SK-N-SH treated with all-trans-retinoic acid at 6 μM for 48 hours (cell line): ENCODE data around the gene PTPRD.

Experiments
- ATAC-seq: fragments of 200-7000 bp; cut with Tn5 transposase; 3 replicates; pipeline ENCODE4 v1.9.1; 2020; ENCODE audit warnings: mild to moderate bottlenecking, moderate library complexity
- ARNTL ChIP-seq: fragments of 450-650 bp; formaldehyde crosslinking; IDR thresholded peaks from 2 replicates; pipeline ENCODE4 v1.5.0; 2020; ENCODE audit warnings: low read depth, mild to moderate bottlenecking, moderate library complexity, borderline replicate concordance
- BACH2 ChIP-seq: fragments of 250-450 bp; sonication (Bioruptor Pico); IDR thresholded peaks from 2 replicates; pipeline ENCODE4 v1.9.0; 2021; ENCODE audit warnings: mild to moderate bottlenecking, borderline replicate concordance
- CSDC2 ChIP-seq: fragments of 250-450 bp; sonication (Bioruptor Pico); IDR thresholded peaks from 2 replicates; pipeline ENCODE4 v1.5.0; 2020; ENCODE audit warnings: mild to moderate bottlenecking, moderate library complexity
- GLIS3 ChIP-seq: fragments of 250-450 bp; sonication (Bioruptor Pico); IDR thresholded peaks from 2 replicates; pipeline ENCODE4 v1.5.0; 2020; ENCODE audit warnings: mild to moderate bottlenecking, moderate library complexity
- OSR1 ChIP-seq: fragments of 250-450 bp; sonication (Bioruptor Pico); IDR thresholded peaks from 2 replicates; pipeline ENCODE4 v1.8.0; 2022; ENCODE audit warnings: moderate library complexity, mild to moderate bottlenecking, inconsistent platforms
- PPARA ChIP-seq: fragments of 250-450 bp; sonication (Bioruptor Pico); IDR thresholded peaks from 2 replicates; pipeline ENCODE4 v1.5.0; 2020; ENCODE audit warnings: mild to moderate bottlenecking, borderline replicate concordance
- SNAI2 ChIP-seq: fragments of 250-450 bp; sonication (Bioruptor Pico); IDR thresholded peaks from 2 replicates; pipeline ENCODE4 v1.5.0; 2020; ENCODE audit warnings: mild to moderate bottlenecking, moderate library complexity
- TCF4 ChIP-seq: fragments of 250-450 bp; sonication (Bioruptor Pico); IDR thresholded peaks from 2 replicates; pipeline ENCODE4 v1.8.0; 2021; ENCODE audit warnings: mild to moderate bottlenecking, moderate library complexity, borderline replicate concordance
- TOX ChIP-seq: fragments of 250-450 bp; sonication (Bioruptor Pico); IDR thresholded peaks from 2 replicates; pipeline ENCODE4 v1.8.0; 2021; ENCODE audit warnings: mild to moderate bottlenecking, moderate library complexity, borderline replicate concordance
- ZC3H10 ChIP-seq: fragments of 250-450 bp; sonication (Bioruptor Pico); IDR thresholded peaks from 2 replicates; pipeline ENCODE4 v1.5.1; 2021; ENCODE audit warnings: mild to moderate bottlenecking, moderate library complexity
- ZFP3 ChIP-seq: fragments of 250-450 bp; sonication (Bioruptor Pico); IDR thresholded peaks from 2 replicates; pipeline ENCODE4 v1.5.0; 2020; ENCODE audit warnings: mild to moderate bottlenecking, moderate library complexity
- ZFP30 ChIP-seq: fragments of 450-650 bp; formaldehyde crosslinking; IDR thresholded peaks from 2 replicates; pipeline ENCODE4 v1.5.0; 2022; ENCODE audit warnings: mild to moderate bottlenecking, moderate library complexity
- ZNF565 ChIP-seq: fragments of 450-650 bp; formaldehyde crosslinking; conservative IDR thresholded peaks from 2 replicates; pipeline ENCODE4 v1.5.0; 2020; ENCODE audit warnings: low read depth, mild to moderate bottlenecking, moderate library complexity
- ZNF70 ChIP-seq: fragments of 450-650 bp; formaldehyde crosslinking; IDR thresholded peaks from 2 replicates; pipeline ENCODE4 v1.5.0; 2020; ENCODE audit warnings: mild to moderate bottlenecking, moderate library complexity
- ZNF8 ChIP-seq: fragments of 450-650 bp; formaldehyde crosslinking; IDR thresholded peaks from 2 replicates; pipeline ENCODE4 v1.5.0; 2020; ENCODE audit warnings: mild to moderate bottlenecking, moderate library complexity
- TF ChIP-seq, protein P1 (sequence below): fragments of 250-450 bp; sonication (Bioruptor Pico); IDR thresholded peaks from 2 replicates; pipeline ENCODE4 v1.8.0; 2020; ENCODE audit warnings: mild to moderate bottlenecking, moderate library complexity, borderline replicate concordance
- TF ChIP-seq, protein P2 (sequence below): fragments of 250-450 bp; sonication (Bioruptor Pico); IDR thresholded peaks from 2 replicates; pipeline ENCODE4 v1.5.1; 2020; ENCODE audit warnings: low read depth, mild to moderate bottlenecking, moderate library complexity
- TF ChIP-seq, protein P3 (sequence below): fragments of 250-450 bp; sonication (Bioruptor Pico); IDR thresholded peaks from 2 replicates; pipeline ENCODE4 v1.8.0; 2021; ENCODE audit warnings: low read depth, mild to moderate bottlenecking, moderate library complexity, borderline replicate concordance
- TF ChIP-seq, protein P4 (sequence below): fragments of 250-450 bp; sonication (Bioruptor Pico); IDR thresholded peaks from 2 replicates; pipeline ENCODE4 v1.5.1; 2021; ENCODE audit warnings: mild to moderate bottlenecking, moderate library complexity
- TF ChIP-seq, protein P5 (sequence below): fragments of 250-450 bp; sonication (Bioruptor Pico); IDR thresholded peaks from 2 replicates; pipeline ENCODE4 v1.5.0; 2020; ENCODE audit warnings: mild to moderate bottlenecking, moderate library complexity

The PTPRD gene

DNA sequence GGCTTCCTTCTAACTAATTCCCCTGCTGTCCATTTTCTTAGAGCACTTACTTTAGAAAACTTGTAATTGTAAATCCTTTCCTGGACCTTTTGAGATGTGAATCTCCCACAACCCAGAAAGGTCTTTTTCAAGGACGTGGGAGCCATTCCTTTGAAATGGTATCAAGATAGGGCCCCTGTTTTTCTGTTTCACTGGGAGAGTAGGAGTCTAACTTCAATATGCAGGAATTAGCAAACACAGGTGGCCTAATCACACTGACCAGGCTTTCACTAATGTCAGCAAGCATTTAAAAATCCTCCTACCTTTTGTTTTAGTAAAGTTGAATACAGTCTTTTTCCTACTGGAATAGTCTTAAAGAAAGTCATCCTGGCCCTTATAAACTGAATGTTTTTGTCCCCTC is 558.3 kb downstream of the PTPRD start (continued):
- TF ChIP-seq, protein P1, sequence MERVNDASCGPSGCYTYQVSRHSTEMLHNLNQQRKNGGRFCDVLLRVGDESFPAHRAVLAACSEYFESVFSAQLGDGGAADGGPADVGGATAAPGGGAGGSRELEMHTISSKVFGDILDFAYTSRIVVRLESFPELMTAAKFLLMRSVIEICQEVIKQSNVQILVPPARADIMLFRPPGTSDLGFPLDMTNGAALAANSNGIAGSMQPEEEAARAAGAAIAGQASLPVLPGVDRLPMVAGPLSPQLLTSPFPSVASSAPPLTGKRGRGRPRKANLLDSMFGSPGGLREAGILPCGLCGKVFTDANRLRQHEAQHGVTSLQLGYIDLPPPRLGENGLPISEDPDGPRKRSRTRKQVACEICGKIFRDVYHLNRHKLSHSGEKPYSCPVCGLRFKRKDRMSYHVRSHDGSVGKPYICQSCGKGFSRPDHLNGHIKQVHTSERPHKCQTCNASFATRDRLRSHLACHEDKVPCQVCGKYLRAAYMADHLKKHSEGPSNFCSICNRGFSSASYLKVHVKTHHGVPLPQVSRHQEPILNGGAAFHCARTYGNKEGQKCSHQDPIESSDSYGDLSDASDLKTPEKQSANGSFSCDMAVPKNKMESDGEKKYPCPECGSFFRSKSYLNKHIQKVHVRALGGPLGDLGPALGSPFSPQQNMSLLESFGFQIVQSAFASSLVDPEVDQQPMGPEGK, result no peak
- TF ChIP-seq BACH2 (CRISPR knock-in tag) (no peak), ZNF70 (CRISPR knock-in tag) (no peak)

DNA sequence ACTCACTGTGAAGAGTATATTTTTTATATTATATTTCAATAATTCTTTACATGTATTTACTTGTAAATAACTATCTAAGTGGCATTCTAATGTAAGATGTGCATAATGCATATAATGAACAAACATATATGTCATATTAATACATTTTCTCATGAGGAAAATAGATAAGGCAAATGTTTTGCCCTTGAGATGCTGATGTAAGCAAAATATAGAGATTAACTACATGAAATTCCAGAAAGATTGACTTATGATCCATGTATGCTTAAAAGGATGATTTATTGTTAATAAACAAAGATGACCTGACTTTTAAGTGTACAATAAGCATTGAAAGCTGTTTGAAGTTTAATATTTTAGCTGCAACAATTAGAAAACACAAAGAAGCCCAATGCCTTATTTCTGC is 559.9 kb downstream of the PTPRD start:
- ATAC-seq, result no peak

DNA sequence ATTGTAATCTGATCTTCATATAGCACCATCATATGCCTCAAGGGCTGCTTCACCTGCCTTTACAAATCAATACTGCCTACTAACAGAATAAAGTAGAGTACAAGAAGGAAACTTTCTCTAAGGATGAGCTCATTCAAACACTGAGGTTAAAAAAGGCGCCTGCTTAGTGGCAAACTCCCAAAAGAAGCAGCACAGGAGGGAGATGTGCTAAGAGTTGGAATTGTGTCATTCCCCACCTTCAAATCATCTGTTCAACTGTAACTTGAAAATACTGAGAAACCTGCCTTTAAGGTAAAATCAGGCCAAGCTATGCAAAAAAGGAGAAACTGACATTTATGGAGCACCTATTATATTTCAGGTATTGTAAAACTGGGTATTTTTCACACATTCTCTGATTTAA is 560.6 kb downstream of the PTPRD start:
- ATAC-seq, result no peak
- TF ChIP-seq TOX (CRISPR knock-in tag) (no peak), CSDC2 (CRISPR knock-in tag) (no peak), TCF4 (CRISPR knock-in tag) (no peak), ZNF565 (CRISPR knock-in tag) (no peak), ARNTL (CRISPR knock-in tag) (no peak), OSR1 (CRISPR knock-in tag) (no peak), ZNF70 (CRISPR knock-in tag) (no peak), SNAI2 (CRISPR knock-in tag) (no peak)
- TF ChIP-seq, protein P2, sequence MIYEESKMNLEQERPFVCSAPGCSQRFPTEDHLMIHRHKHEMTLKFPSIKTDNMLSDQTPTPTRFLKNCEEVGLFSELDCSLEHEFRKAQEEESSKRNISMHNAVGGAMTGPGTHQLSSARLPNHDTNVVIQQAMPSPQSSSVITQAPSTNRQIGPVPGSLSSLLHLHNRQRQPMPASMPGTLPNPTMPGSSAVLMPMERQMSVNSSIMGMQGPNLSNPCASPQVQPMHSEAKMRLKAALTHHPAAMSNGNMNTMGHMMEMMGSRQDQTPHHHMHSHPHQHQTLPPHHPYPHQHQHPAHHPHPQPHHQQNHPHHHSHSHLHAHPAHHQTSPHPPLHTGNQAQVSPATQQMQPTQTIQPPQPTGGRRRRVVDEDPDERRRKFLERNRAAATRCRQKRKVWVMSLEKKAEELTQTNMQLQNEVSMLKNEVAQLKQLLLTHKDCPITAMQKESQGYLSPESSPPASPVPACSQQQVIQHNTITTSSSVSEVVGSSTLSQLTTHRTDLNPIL (CRISPR knock-in tag), result no peak
- TF ChIP-seq, protein P3, sequence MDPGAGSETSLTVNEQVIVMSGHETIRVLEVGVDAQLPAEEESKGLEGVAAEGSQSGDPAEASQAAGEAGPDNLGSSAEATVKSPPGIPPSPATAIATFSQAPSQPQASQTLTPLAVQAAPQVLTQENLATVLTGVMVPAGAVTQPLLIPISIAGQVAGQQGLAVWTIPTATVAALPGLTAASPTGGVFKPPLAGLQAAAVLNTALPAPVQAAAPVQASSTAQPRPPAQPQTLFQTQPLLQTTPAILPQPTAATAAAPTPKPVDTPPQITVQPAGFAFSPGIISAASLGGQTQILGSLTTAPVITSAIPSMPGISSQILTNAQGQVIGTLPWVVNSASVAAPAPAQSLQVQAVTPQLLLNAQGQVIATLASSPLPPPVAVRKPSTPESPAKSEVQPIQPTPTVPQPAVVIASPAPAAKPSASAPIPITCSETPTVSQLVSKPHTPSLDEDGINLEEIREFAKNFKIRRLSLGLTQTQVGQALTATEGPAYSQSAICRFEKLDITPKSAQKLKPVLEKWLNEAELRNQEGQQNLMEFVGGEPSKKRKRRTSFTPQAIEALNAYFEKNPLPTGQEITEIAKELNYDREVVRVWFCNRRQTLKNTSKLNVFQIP (CRISPR knock-in tag), result no peak
- TF ChIP-seq, protein P4, sequence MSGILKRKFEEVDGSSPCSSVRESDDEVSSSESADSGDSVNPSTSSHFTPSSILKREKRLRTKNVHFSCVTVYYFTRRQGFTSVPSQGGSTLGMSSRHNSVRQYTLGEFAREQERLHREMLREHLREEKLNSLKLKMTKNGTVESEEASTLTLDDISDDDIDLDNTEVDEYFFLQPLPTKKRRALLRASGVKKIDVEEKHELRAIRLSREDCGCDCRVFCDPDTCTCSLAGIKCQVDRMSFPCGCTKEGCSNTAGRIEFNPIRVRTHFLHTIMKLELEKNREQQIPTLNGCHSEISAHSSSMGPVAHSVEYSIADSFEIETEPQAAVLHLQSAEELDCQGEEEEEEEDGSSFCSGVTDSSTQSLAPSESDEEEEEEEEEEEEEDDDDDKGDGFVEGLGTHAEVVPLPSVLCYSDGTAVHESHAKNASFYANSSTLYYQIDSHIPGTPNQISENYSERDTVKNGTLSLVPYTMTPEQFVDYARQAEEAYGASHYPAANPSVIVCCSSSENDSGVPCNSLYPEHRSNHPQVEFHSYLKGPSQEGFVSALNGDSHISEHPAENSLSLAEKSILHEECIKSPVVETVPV, result no peak
- TF ChIP-seq, all 23 proteins: peak for 0

More for the DNA sequence above, 559.9 kb downstream of the PTPRD start:
- TF ChIP-seq GLIS3 (CRISPR knock-in tag) (no peak), ZFP3 (no peak), ZC3H10 (CRISPR knock-in tag) (no peak), TOX (CRISPR knock-in tag) (no peak), ARNTL (CRISPR knock-in tag) (no peak), OSR1 (CRISPR knock-in tag) (no peak), ZNF8 (CRISPR knock-in tag) (no peak), ZFP30 (CRISPR knock-in tag) (no peak), PPARA (no peak)
- TF ChIP-seq, protein P3 (CRISPR knock-in tag), result no peak
- TF ChIP-seq, protein P5, sequence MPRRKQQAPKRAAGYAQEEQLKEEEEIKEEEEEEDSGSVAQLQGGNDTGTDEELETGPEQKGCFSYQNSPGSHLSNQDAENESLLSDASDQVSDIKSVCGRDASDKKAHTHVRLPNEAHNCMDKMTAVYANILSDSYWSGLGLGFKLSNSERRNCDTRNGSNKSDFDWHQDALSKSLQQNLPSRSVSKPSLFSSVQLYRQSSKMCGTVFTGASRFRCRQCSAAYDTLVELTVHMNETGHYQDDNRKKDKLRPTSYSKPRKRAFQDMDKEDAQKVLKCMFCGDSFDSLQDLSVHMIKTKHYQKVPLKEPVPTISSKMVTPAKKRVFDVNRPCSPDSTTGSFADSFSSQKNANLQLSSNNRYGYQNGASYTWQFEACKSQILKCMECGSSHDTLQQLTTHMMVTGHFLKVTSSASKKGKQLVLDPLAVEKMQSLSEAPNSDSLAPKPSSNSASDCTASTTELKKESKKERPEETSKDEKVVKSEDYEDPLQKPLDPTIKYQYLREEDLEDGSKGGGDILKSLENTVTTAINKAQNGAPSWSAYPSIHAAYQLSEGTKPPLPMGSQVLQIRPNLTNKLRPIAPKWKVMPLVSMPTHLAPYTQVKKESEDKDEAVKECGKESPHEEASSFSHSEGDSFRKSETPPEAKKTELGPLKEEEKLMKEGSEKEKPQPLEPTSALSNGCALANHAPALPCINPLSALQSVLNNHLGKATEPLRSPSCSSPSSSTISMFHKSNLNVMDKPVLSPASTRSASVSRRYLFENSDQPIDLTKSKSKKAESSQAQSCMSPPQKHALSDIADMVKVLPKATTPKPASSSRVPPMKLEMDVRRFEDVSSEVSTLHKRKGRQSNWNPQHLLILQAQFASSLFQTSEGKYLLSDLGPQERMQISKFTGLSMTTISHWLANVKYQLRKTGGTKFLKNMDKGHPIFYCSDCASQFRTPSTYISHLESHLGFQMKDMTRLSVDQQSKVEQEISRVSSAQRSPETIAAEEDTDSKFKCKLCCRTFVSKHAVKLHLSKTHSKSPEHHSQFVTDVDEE (CRISPR knock-in tag), result no peak
- TF ChIP-seq, protein P4, result no peak
- TF ChIP-seq, protein P2 (CRISPR knock-in tag), result no peak
